ENCODE results near the gene ANKRD11. TPM values are rescaled to one million over a fixed set of nuclear protein-coding genes. Genes with fewer than 3 reads are reported as not detected.
A peak's percentile ranks its signal among the peaks of the same experiment; 100 is the strongest.
"Not testable (repeated sequence)": the region's sequence is repeated elsewhere in the genome, so short reads cannot be mapped to it uniquely, and the experiment has no call there.

The ANKRD11 gene
- total RNA-seq, 1 donor from 2014 or later = 58.1 TPM

GRCh38 chr16:89269805-89270665 lies 220.3 kb downstream of the ANKRD11 start:
- no peak for DNase-seq (ENCODE audit: low read depth, low spot score)

- DNase-seq (ENCODE audit: low read depth, low spot score) = no peak
These were observed 221.2 kb downstream of the ANKRD11 start for GRCh38 chr16:89268987-89269735.

- no peak for DNase-seq (ENCODE audit: low read depth, low spot score)
These were observed 221.8 kb downstream of the ANKRD11 start for GRCh38 chr16:89268585-89268984.

GRCh38 chr16:89267746-89268145 lies 222.6 kb downstream of the ANKRD11 start:
- not testable (repeated sequence) for DNase-seq (ENCODE audit: low read depth, low spot score)

GRCh38 chr16:89266521-89267134 lies 223.7 kb downstream of the ANKRD11 start:
- DNase-seq (ENCODE audit: low read depth, low spot score) = no peak

- no peak for DNase-seq (ENCODE audit: low read depth, low spot score)
These were observed 224.7 kb downstream of the ANKRD11 start for GRCh38 chr16:89265647-89266046.

GRCh38 chr16:89264800-89265550 lies 225.4 kb downstream of the ANKRD11 start:
- no peak for DNase-seq (ENCODE audit: low read depth, low spot score)

GRCh38 chr16:89261691-89262563 lies 228.4 kb downstream of the ANKRD11 start:
- no peak for DNase-seq (ENCODE audit: low read depth, low spot score)

GRCh38 chr16:89259901-89260300 lies 230.5 kb downstream of the ANKRD11 start:
- DNase-seq (ENCODE audit: low read depth, low spot score) = not testable (repeated sequence)

GRCh38 chr16:89257757-89258465 lies 232.4 kb downstream of the ANKRD11 start:
- DNase-seq (ENCODE audit: low read depth, low spot score) = no peak

GRCh38 chr16:89257281-89257731 lies 233.1 kb downstream of the ANKRD11 start:
- no peak for DNase-seq (ENCODE audit: low read depth, low spot score)

GRCh38 chr16:89256651-89257254 lies 233.6 kb downstream of the ANKRD11 start:
- no peak for DNase-seq (ENCODE audit: low read depth, low spot score)

- no peak for DNase-seq (ENCODE audit: low read depth, low spot score)
These were observed 236.6 kb downstream of the ANKRD11 start for GRCh38 chr16:89253548-89254287.

- DNase-seq (ENCODE audit: low read depth, low spot score) = no peak
These were observed 242.0 kb downstream of the ANKRD11 start for GRCh38 chr16:89248196-89248982.

- DNase-seq (ENCODE audit: low read depth, low spot score) = not testable (repeated sequence)
These were observed 242.7 kb downstream of the ANKRD11 start for GRCh38 chr16:89247734-89248075.

GRCh38 chr16:89246903-89247733 lies 243.2 kb downstream of the ANKRD11 start:
- DNase-seq (ENCODE audit: low read depth, low spot score) = peak; percentile 36

- no peak for DNase-seq (ENCODE audit: low read depth, low spot score)
These were observed 243.9 kb downstream of the ANKRD11 start for GRCh38 chr16:89246383-89246902.
